GM12872 (cell line): ENCODE measurements around the gene FHL2.

Experiments
- CTCF ChIP-seq: IDR thresholded peaks from 3 replicates; pipeline ENCODE4 v1.5.1; 2011; ENCODE audit warnings: low read depth, mild to moderate bottlenecking, low read length, moderate library complexity; ENCODE audit not compliant: insufficient read depth

Gene FHL2

GRCh38 chr2:105321875-105322646, 76.8 kb downstream of the FHL2 start:
- TF ChIP-seq CTCF = no peak

- TF ChIP-seq CTCF = no peak
Observed at GRCh38 chr2:105320651-105321215, 78.1 kb downstream of the FHL2 start.

GRCh38 chr2:105317937-105318336, 80.9 kb downstream of the FHL2 start:
- no peak for TF ChIP-seq CTCF

GRCh38 chr2:105315314-105315713, 83.5 kb downstream of the FHL2 start:
- TF ChIP-seq CTCF = no peak

GRCh38 chr2:105313877-105314276, 85.0 kb downstream of the FHL2 start:
- no peak for TF ChIP-seq CTCF
